HepG2 (cell line): Measurements from ENCODE around the gene AURKA. TPM values are rescaled to one million over a fixed set of nuclear protein-coding genes. Genes with fewer than 3 reads are reported as not detected.

Experiments used
- ATF7 ChIP-seq, 2 experiments: fragments of 450-650 bp in 1 of 2; sonication (generic) in 1 of 2; formaldehyde crosslinking in 1 of 2; IDR thresholded peaks; 2 replicates each; pipeline versions ENCODE4 v1.4.0 to v1.6.1; 2016 to 2020; ENCODE audit warnings: antibody characterized with exemption in 1 of 2, mild to moderate bottlenecking in 1 of 2, missing genetic modification reagents in 1 of 2
- CBFB ChIP-seq: sonication (generic); formaldehyde crosslinking; IDR thresholded peaks from 2 replicates; pipeline ENCODE4 v1.4.0; 2020; ENCODE audit warnings: missing genetic modification reagents
- GFI1 ChIP-seq: sonication (generic); formaldehyde crosslinking; IDR thresholded peaks from 2 replicates; pipeline ENCODE4 v1.5.0; 2020; ENCODE audit warnings: missing genetic modification reagents, mild to moderate bottlenecking, borderline replicate concordance
- HINFP ChIP-seq: sonication (generic); formaldehyde crosslinking; IDR thresholded peaks from 2 replicates; pipeline ENCODE4 v1.4.0; 2020; ENCODE audit warnings: low read depth, mild to moderate bottlenecking, missing genetic modification reagents
- HOXA9 ChIP-seq: sonication (generic); formaldehyde crosslinking; IDR thresholded peaks from 2 replicates; pipeline ENCODE4 v1.8.1; 2022; ENCODE audit warnings: missing genetic modification reagents, mild to moderate bottlenecking, moderate library complexity, borderline replicate concordance
- JUNB ChIP-seq: sonication (generic); formaldehyde crosslinking; IDR thresholded peaks from 2 replicates; pipeline ENCODE4 v1.8.0; 2022; ENCODE audit warnings: missing genetic modification reagents, mild to moderate bottlenecking, borderline replicate concordance
- LRRFIP1 ChIP-seq: sonication (generic); formaldehyde crosslinking; conservative IDR thresholded peaks from 2 replicates; pipeline ENCODE4 v1.4.0; 2020; ENCODE audit warnings: missing genetic modification reagents
- MLLT10 ChIP-seq: sonication (generic); formaldehyde crosslinking; IDR thresholded peaks from 2 replicates; pipeline ENCODE4 v1.4.0; 2020; ENCODE audit warnings: missing genetic modification reagents
- NR3C1 ChIP-seq: sonication (generic); formaldehyde crosslinking; IDR thresholded peaks from 2 replicates; pipeline ENCODE4 v1.4.0; 2020; ENCODE audit warnings: missing genetic modification reagents
- RXRB ChIP-seq: IDR thresholded peaks from 2 replicates; pipeline ENCODE4 v1.6.1; 2016; ENCODE audit warnings: borderline replicate concordance, missing genetic modification reagents, missing compliant biosample characterization
- SNAPC2 ChIP-seq: sonication (generic); formaldehyde crosslinking; IDR thresholded peaks from 2 replicates; pipeline ENCODE4 v1.8.1; 2022; ENCODE audit warnings: mild to moderate bottlenecking, missing genetic modification reagents
- ZNF256 ChIP-seq: sonication (generic); formaldehyde crosslinking; conservative IDR thresholded peaks from 2 replicates; pipeline ENCODE4 v1.4.0; 2020; ENCODE audit warnings: missing genetic modification reagents
- ZNF331 ChIP-seq: sonication (generic); formaldehyde crosslinking; IDR thresholded peaks from 2 replicates; pipeline ENCODE4 v1.4.0; 2020; ENCODE audit warnings: missing genetic modification reagents
- ZNF513 ChIP-seq: sonication (generic); formaldehyde crosslinking; conservative IDR thresholded peaks from 2 replicates; pipeline ENCODE4 v1.5.0; 2020; ENCODE audit warnings: missing genetic modification reagents
- ZNF737 ChIP-seq: sonication (generic); formaldehyde crosslinking; IDR thresholded peaks from 2 replicates; pipeline ENCODE4 v1.5.0; 2020; ENCODE audit warnings: missing genetic modification reagents, mild to moderate bottlenecking, borderline replicate concordance
- ZNF775 ChIP-seq: sonication (generic); formaldehyde crosslinking; IDR thresholded peaks from 2 replicates; pipeline ENCODE4 v1.4.0; 2020; ENCODE audit warnings: missing genetic modification reagents, mild to moderate bottlenecking, moderate library complexity, borderline replicate concordance
- ZNF792 ChIP-seq: IDR thresholded peaks from 2 replicates; pipeline ENCODE4 v1.6.1; 2016
- ZSCAN29 ChIP-seq: sonication (generic); formaldehyde crosslinking; conservative IDR thresholded peaks from 2 replicates; pipeline ENCODE4 v1.4.0; 2020; ENCODE audit warnings: mild to moderate bottlenecking, missing genetic modification reagents
- ZSCAN9 ChIP-seq: IDR thresholded peaks from 2 replicates; pipeline ENCODE4 v1.6.1; 2016; ENCODE audit warnings: borderline replicate concordance
- polyA plus RNA-seq, 8 experiments: library from polyadenylated mRNA; depleted of rRNA in 3 of 8; stranded (reverse) in 7 of 8; unstranded in 1 of 8; fragments of >200 nt; fragmentation: Illumina TruSeq in 4 of 8; extraction: Trizol in 4 of 8; gene quantifications; 2 replicates each; pipeline versions ENCODE4 v1.2.1 to v1.2.3, GENCODE V29; 2011 to 2016; ENCODE audit warnings: low read depth in 4 of 8, missing spikeins in 1 of 8, mixed read lengths in 1 of 8; ENCODE audit not compliant: insufficient read depth in 1 of 8
- total RNA-seq, 5 experiments: library from RNA; depleted of rRNA; stranded (reverse); fragments of >200 nt; fragmentation: Illumina TruSeq; extraction: Trizol; gene quantifications; 2 replicates each; pipeline ENCODE4 v1.2.3, GENCODE V29; 2016; ENCODE audit warnings: low read depth in 1 of 5
- TF ChIP-seq, protein P1 (sequence below): sonication (generic); formaldehyde crosslinking; IDR thresholded peaks from 2 replicates; pipeline ENCODE4 v1.8.1; 2023; ENCODE audit warnings: mild to moderate bottlenecking, missing genetic modification reagents
- TF ChIP-seq, protein P2 (sequence below): sonication (generic); formaldehyde crosslinking; IDR thresholded peaks from 2 replicates; pipeline ENCODE4 v1.8.1; 2022; ENCODE audit warnings: mild to moderate bottlenecking, missing genetic modification reagents

Gene AURKA
- total and polyA plus RNA-seq, 2 of the 13 experiments (the other 11 are each of a cell fraction or from before 2014, with no cell fraction given), result 96.4 to 224 TPM

GRCh38 chr20:56392132-56392880 is at the start of gene AURKA, which contains the start of gene CSTF1 (continued):
- TF ChIP-seq ZNF513 (CRISPR knock-in tag) (no peak), HINFP (CRISPR knock-in tag) (peak; percentile 99), RXRB (CRISPR knock-in tag) (peak; percentile 93), ZNF331 (CRISPR knock-in tag) (peak; percentile 98), CBFB (CRISPR knock-in tag) (peak; percentile 97), ZSCAN9 (CRISPR knock-in tag) (peak; percentile 98), ZNF737 (0 out of 2 replicates have a peak, but pooled peaks have one; percentile 26), GFI1 (CRISPR knock-in tag) (peak; percentile 81; the same call in 1 of the 2 replicates), HOXA9 (peak; percentile 64; the same call in 1 of the 2 replicates), ATF7 (IDR thresholded peaks at IDR 0.05) (peak; percentile 87), ATF7 (CRISPR knock-in tag; IDR thresholded peaks at IDR 0.05) (peak; percentile 95), ZNF775 (CRISPR knock-in tag) (peak; percentile 49; the same call in 1 of the 2 replicates), JUNB (CRISPR knock-in tag) (peak; percentile 82), MLLT10 (CRISPR knock-in tag) (0 out of 2 replicates have a peak, but pooled peaks have one; percentile 35), ZSCAN29 (CRISPR knock-in tag) (peak; percentile 92), NR3C1 (CRISPR knock-in tag) (no peak), ZNF792 (CRISPR knock-in tag) (peak; percentile 98), LRRFIP1 (CRISPR knock-in tag) (peak; percentile 40; the same call in 1 of the 2 replicates), ZNF256 (peak; percentile 97), SNAPC2 (CRISPR knock-in tag) (peak; percentile 85; the same call in 1 of the 2 replicates)
- TF ChIP-seq, protein P1, sequence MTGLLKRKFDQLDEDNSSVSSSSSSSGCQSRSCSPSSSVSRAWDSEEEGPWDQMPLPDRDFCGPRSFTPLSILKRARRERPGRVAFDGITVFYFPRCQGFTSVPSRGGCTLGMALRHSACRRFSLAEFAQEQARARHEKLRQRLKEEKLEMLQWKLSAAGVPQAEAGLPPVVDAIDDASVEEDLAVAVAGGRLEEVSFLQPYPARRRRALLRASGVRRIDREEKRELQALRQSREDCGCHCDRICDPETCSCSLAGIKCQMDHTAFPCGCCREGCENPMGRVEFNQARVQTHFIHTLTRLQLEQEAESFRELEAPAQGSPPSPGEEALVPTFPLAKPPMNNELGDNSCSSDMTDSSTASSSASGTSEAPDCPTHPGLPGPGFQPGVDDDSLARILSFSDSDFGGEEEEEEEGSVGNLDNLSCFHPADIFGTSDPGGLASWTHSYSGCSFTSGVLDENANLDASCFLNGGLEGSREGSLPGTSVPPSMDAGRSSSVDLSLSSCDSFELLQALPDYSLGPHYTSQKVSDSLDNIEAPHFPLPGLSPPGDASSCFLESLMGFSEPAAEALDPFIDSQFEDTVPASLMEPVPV (CRISPR knock-in tag), result peak; percentile 98
- TF ChIP-seq, protein P2, sequence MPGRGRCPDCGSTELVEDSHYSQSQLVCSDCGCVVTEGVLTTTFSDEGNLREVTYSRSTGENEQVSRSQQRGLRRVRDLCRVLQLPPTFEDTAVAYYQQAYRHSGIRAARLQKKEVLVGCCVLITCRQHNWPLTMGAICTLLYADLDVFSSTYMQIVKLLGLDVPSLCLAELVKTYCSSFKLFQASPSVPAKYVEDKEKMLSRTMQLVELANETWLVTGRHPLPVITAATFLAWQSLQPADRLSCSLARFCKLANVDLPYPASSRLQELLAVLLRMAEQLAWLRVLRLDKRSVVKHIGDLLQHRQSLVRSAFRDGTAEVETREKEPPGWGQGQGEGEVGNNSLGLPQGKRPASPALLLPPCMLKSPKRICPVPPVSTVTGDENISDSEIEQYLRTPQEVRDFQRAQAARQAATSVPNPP (CRISPR knock-in tag), result peak; percentile 89
